SK-N-MC (cell line): ENCODE data around the gene PNMA6F.

ENCODE experiments used
- EZH2 ChIP-seq: fragments of 200-600 bp; sonication (generic); IDR thresholded peaks from one replicate; pipeline ENCODE4 v1.6.1; 2017; ENCODE audit warnings: antibody characterized with exemption
- POLR2AphosphoS5 ChIP-seq: IDR thresholded peaks from 2 replicates; pipeline ENCODE4 v1.6.1; 2012; ENCODE audit warnings: mild to moderate bottlenecking, low read depth, low read length, borderline replicate concordance

GRCh38 chrX:153340111-153340510, 18.5 kb upstream of the PNMA6F start:
- TF ChIP-seq POLR2AphosphoS5 (no peak), EZH2 (no peak)
